Thyroid gland (tissue), 4 donors: ENCODE data around the gene IL1F10.
"Not testable (repeated sequence)": the region's sequence is repeated elsewhere in the genome, so short reads cannot be mapped to it uniquely, and the experiment has no call there.

Experiments
- POLR2A ChIP-seq, 2 donors: fragments of 450-650 bp; IDR thresholded peaks; one replicate each; pipeline ENCODE4 v1.6.1; 2017; ENCODE audit warnings: antibody characterized with exemption in 2 of 2, mild to moderate bottlenecking in 2 of 2, moderate library complexity in 1 of 2
- TF ChIP-seq, protein P1 (sequence below), 6 experiments: fragments of 200-600 bp in 3 of 6; fragments of 450-650 bp in 3 of 6; sonication (generic) in 3 of 6; IDR thresholded peaks; one replicate each; pipeline ENCODE4 v1.5.1; 2016 to 2019; ENCODE audit warnings: antibody characterized with exemption in 6 of 6, mild to moderate bottlenecking in 2 of 6, inconsistent platforms in 1 of 6, moderate library complexity in 1 of 6

DNA sequence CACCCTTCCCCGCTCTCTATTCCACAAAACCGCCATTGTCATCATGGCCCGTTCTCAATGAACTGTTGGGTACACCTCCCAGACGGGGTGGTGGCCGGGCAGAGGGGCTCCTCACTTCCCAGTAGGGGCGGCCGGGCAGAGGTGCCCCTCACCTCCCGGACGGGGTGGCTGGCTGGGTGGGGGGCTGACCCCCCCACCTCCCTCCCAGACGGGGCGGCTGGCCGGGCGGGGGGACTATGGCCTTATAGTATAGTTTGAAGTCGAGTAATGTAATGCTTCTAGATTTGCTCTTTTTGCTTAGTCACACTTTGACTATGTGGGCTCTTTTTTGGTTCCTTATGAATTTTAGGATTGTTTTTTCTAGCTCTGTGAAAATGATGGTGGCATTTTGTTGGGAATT is 28.5 kb downstream of the IL1F10 start:
- TF ChIP-seq, protein P1, sequence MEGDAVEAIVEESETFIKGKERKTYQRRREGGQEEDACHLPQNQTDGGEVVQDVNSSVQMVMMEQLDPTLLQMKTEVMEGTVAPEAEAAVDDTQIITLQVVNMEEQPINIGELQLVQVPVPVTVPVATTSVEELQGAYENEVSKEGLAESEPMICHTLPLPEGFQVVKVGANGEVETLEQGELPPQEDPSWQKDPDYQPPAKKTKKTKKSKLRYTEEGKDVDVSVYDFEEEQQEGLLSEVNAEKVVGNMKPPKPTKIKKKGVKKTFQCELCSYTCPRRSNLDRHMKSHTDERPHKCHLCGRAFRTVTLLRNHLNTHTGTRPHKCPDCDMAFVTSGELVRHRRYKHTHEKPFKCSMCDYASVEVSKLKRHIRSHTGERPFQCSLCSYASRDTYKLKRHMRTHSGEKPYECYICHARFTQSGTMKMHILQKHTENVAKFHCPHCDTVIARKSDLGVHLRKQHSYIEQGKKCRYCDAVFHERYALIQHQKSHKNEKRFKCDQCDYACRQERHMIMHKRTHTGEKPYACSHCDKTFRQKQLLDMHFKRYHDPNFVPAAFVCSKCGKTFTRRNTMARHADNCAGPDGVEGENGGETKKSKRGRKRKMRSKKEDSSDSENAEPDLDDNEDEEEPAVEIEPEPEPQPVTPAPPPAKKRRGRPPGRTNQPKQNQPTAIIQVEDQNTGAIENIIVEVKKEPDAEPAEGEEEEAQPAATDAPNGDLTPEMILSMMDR (IDR thresholded peaks at IDR 0.05), result not testable (repeated sequence)
- TF ChIP-seq POLR2A (IDR thresholded peaks at IDR 0.05), result not testable (repeated sequence)
